ENCODE data around the gene PRKN. TPM values are rescaled to one million over a fixed set of nuclear protein-coding genes. Genes with fewer than 3 reads are reported as not detected.
"Not testable (repeated sequence)": the region's sequence is repeated elsewhere in the genome, so short reads cannot be mapped to it uniquely, and the experiment has no call there.

PRKN gene
- total RNA-seq, 2 donors from 2014 or later = 6.7 to 8.2 TPM

DNA sequence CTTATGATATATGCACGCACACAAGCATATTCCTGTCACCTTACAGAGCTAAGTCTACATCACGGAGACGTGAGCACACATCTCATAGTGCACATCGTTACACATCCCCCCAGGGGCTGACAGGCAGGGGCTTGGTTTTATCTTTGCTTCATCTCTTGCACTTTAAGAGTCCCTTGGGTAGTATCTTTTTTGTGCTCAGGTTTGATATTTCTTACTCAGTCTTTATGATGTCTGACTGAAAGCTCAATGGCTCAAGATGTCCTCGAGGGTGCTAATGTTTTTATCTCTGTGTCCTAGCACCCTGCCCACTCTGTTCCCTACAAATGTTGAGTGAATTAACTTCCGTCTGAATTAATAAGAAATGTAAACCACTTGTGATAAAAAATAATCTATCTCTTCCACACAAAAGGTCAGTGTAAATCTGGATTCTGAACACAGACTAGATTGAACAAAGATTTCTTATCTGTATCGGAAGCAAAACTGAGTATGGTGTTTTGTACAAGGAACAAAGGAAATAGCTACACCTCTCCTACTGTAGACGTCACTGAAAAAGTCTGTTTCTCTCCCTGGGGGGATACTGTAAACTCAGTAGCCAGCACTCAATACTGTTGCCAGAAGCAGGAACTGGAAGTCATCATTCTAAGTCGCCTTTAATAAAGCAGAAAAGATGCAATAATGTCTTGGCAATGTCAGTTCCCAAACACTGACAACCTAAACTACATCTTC lies 195.1 kb downstream of the PRKN start:
- Histone ChIP-seq H3K9me3 (no peaks in the 10 kb centered on the region), H3K36me3 (replicated peaks in 1 of 2; ENCODE audit: insufficient read depth in 1 of 2, low read depth in 2 of 2) (no peaks in the 10 kb centered on the region), H3K27me3 (no peaks in the 10 kb centered on the region), H3K4me1 (no peaks in the 10 kb centered on the region), H3K27ac (no peak overlapping the region), H3K4me3 (no peak overlapping the region)
- DNase-seq (no peak), ATAC-seq (no peak)
- TF ChIP-seq, protein P1, sequence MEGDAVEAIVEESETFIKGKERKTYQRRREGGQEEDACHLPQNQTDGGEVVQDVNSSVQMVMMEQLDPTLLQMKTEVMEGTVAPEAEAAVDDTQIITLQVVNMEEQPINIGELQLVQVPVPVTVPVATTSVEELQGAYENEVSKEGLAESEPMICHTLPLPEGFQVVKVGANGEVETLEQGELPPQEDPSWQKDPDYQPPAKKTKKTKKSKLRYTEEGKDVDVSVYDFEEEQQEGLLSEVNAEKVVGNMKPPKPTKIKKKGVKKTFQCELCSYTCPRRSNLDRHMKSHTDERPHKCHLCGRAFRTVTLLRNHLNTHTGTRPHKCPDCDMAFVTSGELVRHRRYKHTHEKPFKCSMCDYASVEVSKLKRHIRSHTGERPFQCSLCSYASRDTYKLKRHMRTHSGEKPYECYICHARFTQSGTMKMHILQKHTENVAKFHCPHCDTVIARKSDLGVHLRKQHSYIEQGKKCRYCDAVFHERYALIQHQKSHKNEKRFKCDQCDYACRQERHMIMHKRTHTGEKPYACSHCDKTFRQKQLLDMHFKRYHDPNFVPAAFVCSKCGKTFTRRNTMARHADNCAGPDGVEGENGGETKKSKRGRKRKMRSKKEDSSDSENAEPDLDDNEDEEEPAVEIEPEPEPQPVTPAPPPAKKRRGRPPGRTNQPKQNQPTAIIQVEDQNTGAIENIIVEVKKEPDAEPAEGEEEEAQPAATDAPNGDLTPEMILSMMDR (IDR thresholded peaks at IDR 0.05) = no peak
- TF ChIP-seq POLR2A (IDR thresholded peaks at IDR 0.05) = no peak
- WGBS, 2 donors = 67 to 74% methylated on average over 9 of the region's 9 CpGs
- intact Hi-C loops (cut with DNase I) = no loop called here

DNA sequence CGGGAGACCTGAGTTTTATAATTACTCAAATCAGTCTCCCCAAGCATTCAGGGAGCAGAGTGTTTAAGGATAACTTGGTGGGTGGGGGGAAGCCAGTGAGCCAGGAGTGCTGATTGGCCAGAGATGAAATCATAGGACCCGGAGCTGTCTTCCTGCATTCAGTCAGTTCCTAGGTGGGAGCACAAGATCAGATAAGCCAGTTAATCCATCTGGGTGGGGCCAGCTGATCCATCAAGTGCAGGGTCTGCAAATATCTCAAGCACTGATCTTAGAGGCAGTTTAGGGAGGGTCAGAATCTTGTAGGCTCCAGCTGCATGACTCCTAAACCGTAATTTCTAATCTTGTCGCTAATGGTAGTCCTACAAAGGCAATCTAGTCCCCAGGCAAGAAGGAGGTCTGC lies 196.2 kb downstream of the PRKN start:
- DNase-seq; H3K4me1 ChIP-seq; intact Hi-C loops (cut with DNase I); H3K4me3 ChIP-seq; H3K9me3 ChIP-seq; H3K36me3 ChIP-seq (replicated peaks in 1 of 2; ENCODE audit: insufficient read depth in 1 of 2, low read depth in 2 of 2); ATAC-seq; H3K27me3 ChIP-seq; H3K27ac ChIP-seq: not testable (repeated sequence)
- WGBS, 2 donors = 79 to 95% methylated on average over 4 of the region's 4 CpGs

DNA sequence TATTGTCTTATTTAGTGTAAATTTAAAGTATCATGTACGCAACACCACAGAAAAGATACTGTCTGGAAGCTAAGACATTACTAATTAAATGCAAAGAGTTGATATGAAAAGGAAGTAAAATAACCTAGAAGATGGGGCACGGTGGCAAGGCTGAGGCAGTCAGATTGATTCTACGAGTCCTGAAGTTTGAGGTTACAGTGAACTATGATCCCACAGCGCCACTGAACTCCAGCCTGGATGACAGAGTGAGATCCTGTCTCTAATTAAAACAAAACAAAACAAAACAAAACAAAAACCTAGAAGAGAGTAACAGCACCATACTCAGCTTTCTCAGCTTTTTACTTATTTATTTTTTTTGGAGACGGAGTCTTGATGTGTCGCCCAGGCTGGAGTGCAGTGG lies 199.0 kb downstream of the PRKN start:
- Histone ChIP-seq H3K27ac (no peak overlapping the region), H3K27me3 (no peaks in the 10 kb centered on the region), H3K36me3 (replicated peaks in 1 of 2; ENCODE audit: insufficient read depth in 1 of 2, low read depth in 2 of 2) (no peaks in the 10 kb centered on the region), H3K9me3 (no peaks in the 10 kb centered on the region), H3K4me1 (no peaks in the 10 kb centered on the region), H3K4me3 (no peak overlapping the region)
- DNase-seq = no peak
- no peak for ATAC-seq
- WGBS, 2 donors = 78 to 82% methylated on average over 6 of the region's 6 CpGs
- intact Hi-C loops (cut with DNase I) = no loop called here
- TF ChIP-seq, protein P1 (IDR thresholded peaks at IDR 0.05) = no peak
- TF ChIP-seq POLR2A (IDR thresholded peaks at IDR 0.05) = no peak

DNA sequence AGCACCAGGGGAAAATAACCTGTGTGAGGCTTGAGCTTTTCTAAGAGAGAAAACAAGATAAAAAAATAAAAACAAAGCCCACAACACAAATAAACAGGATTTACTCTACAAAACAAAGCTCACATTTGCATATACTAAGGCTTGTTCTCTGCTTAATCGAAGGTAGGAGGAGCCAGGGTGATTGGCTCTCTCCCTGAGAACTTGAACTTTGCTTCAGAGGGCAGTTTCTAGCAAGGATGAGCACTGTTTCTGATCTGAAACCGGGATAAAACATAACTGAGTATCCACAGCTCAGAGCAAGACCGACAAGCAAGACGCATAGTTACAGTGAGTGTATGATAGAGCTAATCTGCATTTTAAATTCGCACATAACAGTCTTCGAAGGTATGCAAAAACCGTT lies 200.6 kb downstream of the PRKN start:
- no peaks in the 10 kb centered on the region for H3K27me3 ChIP-seq
- no peaks in the 10 kb centered on the region for H3K4me1 ChIP-seq
- H3K4me3 ChIP-seq = no peak overlapping the region
- no peaks in the 10 kb centered on the region for H3K36me3 ChIP-seq (replicated peaks in 1 of 2; ENCODE audit: insufficient read depth in 1 of 2, low read depth in 2 of 2)
- H3K9me3 ChIP-seq = no peaks in the 10 kb centered on the region
- intact Hi-C loops (cut with DNase I) = no loop called here
- H3K27ac ChIP-seq = no peak overlapping the region
- DNase-seq (no peak), ATAC-seq (no peak)
- 79 to 83% methylated on average over 7 of the region's 7 CpGs for WGBS, 2 donors
- TF ChIP-seq POLR2A (IDR thresholded peaks at IDR 0.05) = no peak
- TF ChIP-seq, protein P1 (IDR thresholded peaks at IDR 0.05) = no peak

DNA sequence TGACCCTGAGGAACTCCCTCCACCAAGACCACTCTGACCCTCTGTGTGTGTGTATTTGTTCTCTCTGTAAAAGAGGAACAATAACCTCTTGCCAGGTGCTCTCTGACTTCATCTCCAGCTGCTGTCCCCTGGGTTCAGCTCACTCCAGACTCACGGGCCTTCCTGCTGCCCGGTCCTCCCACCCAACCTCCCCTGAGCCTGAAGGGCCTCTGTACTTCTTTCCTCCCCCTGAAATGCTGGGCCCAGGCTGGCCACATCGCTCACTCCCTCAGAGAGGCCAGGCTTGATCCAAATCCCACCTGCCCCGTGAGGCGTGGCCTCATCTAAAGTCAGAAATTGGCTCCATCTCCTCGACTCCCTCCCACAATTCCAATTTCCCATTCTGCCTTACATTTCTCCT lies 202.4 kb downstream of the PRKN start:
- WGBS, 2 donors = 85 to 88% methylated on average over 6 of the region's 6 CpGs
- Histone ChIP-seq H3K4me1 (no peaks in the 10 kb centered on the region), H3K27ac (no peak overlapping the region), H3K9me3 (no peaks in the 10 kb centered on the region), H3K36me3 (replicated peaks in 1 of 2; ENCODE audit: insufficient read depth in 1 of 2, low read depth in 2 of 2) (no peaks in the 10 kb centered on the region), H3K4me3 (no peak overlapping the region), H3K27me3 (no peaks in the 10 kb centered on the region)
- TF ChIP-seq, protein P1 (IDR thresholded peaks at IDR 0.05) = no peak
- TF ChIP-seq POLR2A (IDR thresholded peaks at IDR 0.05) = no peak
- ATAC-seq (no peak), DNase-seq (no peak)
- intact Hi-C loops (cut with DNase I) = no loop called here
